T-helper 22 cell (primary cell): Measurements from ENCODE around the gene RNGTT.
"Not testable (repeated sequence)": the region's sequence is repeated elsewhere in the genome, so short reads cannot be mapped to it uniquely, and the experiment has no call there.

Source experiments
- DNase-seq: peaks from one replicate; pipeline ENCODE4 v3.0.0-alpha.2; 2020; ENCODE audit warnings: low read depth

The RNGTT gene

DNA sequence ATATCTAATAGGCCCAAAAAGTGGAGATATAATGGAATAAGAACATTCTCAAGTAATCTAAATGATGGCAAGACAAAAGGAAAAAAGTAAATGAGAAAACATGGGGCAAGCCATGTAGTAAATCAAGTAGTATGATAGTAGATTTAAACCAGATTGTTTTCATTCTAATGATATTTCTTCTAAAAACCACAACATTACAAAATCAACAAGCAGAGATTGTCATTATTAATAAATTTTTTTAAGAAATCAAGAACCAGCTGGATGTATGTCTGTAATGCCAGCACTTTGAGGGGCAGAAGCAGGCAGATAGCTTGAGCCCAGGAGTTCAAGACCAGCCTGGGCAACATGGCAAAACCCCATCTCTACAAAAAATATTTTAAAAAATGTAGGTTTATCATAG is 155.0 kb downstream of the RNGTT start:
- DNase-seq = no peak

DNA sequence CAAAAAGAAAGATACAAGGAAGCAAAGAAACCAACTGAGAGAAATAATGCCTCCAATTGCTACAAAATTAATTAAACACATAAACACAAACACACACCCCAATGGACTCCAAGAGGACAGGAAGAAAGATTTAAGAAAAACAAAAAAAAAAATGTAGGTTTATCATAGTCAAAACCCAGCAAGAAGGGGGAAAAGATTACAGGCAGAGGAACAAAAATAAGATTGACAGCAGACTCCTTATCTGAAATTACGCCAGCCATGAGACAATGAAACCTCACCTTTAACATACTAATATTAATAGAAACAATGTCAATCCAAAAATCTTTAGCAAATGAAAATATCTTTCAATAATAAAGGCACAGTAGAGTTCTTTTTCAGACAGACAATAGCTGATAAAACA is 155.8 kb downstream of the RNGTT start:
- DNase-seq = no peak

GRCh38 chr6:88806728-88807127 is 156.7 kb downstream of the RNGTT start:
- DNase-seq = no peak

GRCh38 chr6:88804701-88805100 is 158.7 kb downstream of the RNGTT start:
- DNase-seq = no peak

DNA sequence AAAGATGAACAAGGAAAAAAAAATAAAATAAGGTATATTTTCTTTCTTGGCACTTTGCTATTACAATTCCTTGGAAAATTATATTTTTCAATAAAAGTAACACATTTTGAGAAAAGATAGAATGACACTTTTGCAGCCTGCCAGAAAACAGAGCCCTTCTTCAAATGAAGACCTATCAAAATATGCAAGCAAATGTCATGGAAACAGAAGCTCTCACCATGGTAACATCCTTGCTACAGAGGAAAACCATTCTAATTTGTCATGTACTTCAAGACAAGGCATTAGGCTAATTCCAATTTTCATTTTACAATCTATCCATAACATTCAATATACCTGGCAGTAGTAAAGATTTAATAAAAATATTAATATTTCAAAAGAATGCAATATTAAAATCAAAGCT is 177.9 kb downstream of the RNGTT start:
- no peak for DNase-seq

DNA sequence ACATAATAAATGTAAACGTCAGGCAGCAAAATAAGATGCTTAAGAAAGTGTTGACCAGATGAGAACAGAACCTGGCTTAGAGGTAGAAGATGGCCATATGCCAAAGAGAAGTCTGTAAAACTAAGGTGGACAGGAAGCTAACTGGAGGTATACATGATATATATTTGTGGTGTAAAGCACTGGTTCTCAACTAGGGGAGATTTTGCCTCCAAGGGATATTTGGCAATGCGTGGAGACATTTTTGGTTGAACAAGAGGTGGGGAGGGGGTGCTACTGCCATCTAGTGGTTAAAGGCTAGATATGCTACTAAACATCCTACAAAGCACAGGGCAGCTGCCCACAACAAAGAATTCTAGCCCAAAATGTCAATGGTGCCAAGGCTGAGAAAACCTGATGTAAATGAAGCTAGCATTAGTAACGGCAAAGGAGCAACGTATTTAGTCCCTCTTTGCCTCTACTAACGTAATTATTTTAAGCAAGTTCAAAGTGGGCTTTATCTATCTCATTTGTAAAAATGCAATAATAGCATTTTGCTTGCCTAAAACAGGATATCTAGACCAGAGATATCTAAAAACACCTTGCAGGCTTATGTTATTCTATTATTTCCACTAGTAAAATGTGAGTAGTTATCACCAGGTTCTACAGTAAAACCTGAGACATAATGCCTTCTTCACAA is 182.6 kb downstream of the RNGTT start:
- DNase-seq = peak; percentile 1

- DNase-seq = no peak
Observed at GRCh38 chr6:88775866-88776571, 187.4 kb downstream of the RNGTT start.

GRCh38 chr6:88768114-88768513 is 195.3 kb downstream of the RNGTT start:
- not testable (repeated sequence) for DNase-seq

DNA sequence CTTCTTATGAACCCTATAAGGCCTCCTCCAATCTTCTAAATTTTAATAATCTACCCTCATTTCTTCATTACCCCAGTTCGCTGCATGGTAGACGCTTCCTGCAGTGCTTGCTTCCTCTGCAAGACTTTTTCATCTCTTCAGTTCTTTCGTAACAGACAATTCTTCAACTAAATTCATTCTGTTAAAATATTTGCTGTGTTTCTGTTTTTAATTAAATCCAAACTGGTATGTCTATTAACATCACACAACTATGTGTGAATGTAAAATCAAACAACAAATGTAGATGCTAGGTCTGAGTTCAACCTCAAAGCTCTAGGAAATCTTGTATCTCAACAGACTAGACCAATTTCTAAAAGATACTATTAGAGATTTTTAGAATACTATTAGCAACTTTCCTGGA is 199.3 kb downstream of the RNGTT start:
- no peak for DNase-seq

DNA sequence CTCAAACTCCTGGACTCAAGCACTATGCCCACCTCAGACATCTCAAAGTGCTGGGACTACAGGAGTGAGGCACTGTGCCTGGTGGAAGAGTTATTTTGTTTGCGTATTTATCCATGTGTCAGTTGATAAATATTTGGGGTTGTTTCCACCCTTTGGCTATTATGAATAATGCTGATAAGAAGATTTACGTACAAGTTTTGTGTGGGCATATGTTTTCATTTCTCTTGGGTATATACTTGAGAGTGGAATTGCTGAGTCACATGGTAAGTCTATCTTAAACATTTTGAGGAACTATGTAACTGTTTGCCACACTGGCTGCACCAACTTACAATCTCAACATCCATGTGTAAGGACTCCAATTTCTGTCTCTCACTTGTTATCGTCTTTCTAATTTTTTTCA is 200.3 kb downstream of the RNGTT start:
- no peak for DNase-seq

GRCh38 chr6:88761237-88762031 is 202.0 kb downstream of the RNGTT start:
- DNase-seq = no peak

GRCh38 chr6:88760091-88760490 is 203.3 kb downstream of the RNGTT start:
- no peak for DNase-seq

GRCh38 chr6:88750936-88751335 is 212.5 kb downstream of the RNGTT start:
- no peak for DNase-seq

DNA sequence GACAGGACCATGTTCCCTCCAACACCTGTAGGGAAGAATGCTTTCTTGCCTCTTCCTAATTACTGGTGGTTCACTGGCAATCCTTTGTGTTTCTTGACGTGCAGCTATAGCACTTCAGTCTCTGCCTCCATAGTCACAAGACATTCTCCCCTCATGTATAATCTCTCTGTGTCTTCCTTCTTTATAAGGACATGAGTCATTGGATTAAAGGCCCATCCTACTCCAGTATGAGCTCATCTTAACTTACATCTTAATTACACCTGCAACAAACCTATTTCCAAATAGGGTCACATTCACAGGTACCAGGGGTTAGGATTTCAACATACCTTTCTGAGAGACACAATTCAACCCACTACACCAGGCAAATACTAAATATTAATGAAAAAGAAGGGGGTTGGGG is 213.6 kb downstream of the RNGTT start:
- no peak for DNase-seq

GRCh38 chr6:88748141-88748540 is 215.3 kb downstream of the RNGTT start:
- no peak for DNase-seq

GRCh38 chr6:88741939-88742338 is 221.5 kb downstream of the RNGTT start:
- no peak for DNase-seq

DNA sequence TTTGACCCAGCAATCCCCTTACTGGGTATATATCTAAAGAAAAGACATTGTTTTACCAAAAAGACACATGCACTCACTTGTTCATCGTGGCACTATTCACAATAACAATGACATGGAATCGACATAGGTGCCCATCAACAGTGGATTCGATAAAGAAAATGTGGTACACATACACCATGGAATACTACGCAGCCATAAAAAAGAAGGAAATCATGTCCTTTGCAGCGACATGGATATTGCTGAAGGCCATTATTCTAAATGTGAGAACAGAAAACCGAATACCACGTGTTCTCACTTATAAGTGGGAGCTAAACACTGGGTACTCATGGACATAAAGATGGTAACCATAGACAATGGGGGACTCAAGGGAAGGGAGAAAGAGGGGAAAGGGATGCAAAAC is 222.3 kb downstream of the RNGTT start:
- DNase-seq = no peak

DNA sequence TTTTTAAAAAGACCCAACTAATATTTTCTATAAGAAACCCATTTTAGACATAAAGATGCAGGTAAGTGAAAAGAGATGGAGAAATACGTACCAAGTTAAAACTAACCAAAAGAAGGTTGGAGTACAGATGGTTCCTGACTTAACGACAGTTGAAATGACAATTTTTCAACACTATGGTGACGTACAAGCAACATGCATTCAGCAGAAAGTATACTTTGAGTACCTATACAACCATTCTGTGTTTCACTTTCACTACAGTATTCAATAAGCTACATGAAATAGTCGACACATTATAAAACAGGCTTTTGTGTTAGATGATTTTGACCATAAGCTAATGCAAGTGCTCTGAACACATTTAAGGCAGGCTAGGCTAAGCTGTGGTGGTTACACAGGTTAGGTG is 228.9 kb downstream of the RNGTT start:
- no peak for DNase-seq

- no peak for DNase-seq
Observed at GRCh38 chr6:88730611-88731011, 232.8 kb downstream of the RNGTT start.

DNA sequence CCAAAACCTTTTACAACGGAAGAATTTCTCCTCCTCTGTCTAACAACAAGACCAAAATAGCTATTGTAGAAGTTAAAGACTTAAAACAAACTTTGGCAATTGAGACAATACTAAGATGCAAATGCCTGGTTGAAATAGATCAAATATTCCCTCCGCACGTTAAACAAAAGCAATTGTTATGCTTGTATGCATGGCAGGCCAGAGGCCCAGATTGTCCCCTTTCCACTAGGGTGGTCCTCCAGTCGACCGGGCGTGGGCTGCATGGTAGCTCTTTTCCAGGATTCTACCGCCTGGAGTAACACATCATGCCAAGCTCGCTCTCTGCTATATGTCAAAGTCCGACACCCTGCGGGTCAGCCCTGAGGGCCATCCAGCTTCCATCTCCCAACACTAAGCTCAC is 234.7 kb downstream of the RNGTT start:
- no peak for DNase-seq

DNA sequence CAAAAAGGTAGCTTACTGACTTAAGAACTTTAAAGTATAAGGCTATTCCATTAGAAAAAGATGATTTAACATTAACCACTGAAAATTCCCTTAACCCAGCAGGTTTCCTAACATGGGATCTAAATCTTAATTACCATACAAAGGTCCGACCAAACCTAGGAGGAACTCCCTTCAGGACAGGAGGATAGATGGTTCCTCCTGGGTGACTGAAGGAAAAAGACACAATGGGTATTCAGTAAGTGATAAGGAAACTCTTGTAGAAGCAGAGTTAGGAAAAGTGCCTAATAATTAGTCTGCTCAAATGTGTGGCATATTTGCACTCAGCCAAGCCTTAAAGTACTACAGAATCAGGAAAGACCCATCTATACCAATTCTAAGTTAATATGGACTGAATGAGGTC is 237.0 kb downstream of the RNGTT start:
- not testable (repeated sequence) for DNase-seq

GRCh38 chr6:88725111-88725975 is 238.1 kb downstream of the RNGTT start:
- no peak for DNase-seq
